ENCODE measurements around the gene TMEM259. TPM values are rescaled to one million over a fixed set of nuclear protein-coding genes. Genes with fewer than 3 reads are reported as not detected.

Gene TMEM259
- total and polyA plus RNA-seq, 2 donors (not counting 1 experiment from before 2014, with no cell fraction given): 373 to 607 TPM

GRCh38 chr19:1063909-1064660 is 43.2 kb upstream of the TMEM259 start:
- H3K4me2 ChIP-seq (replicated peaks; ENCODE audit: low read depth, low read length, poor library complexity, severe bottlenecking): peak overlapping the region; percentile 91

More at GRCh38 chr19:1063909-1064660, 43.2 kb upstream of the TMEM259 start:
- H2AFZ ChIP-seq (ENCODE audit: insufficient read depth, low read depth, low read length, poor library complexity, severe bottlenecking): peak overlapping the region; percentile 42
- DNase-seq: no peak
- Mint-ChIP-seq H3K27ac (peak overlapping the region; percentile 32), H3K27me3 (no peaks in the 10 kb centered on the region), H3K4me3 (peak overlapping the region; percentile 32), H3K9me3 (ENCODE audit: insufficient read depth) (no peaks in the 10 kb centered on the region), H3K4me1 (peaks cover 29% of the 10 kb centered on the region)
- ChIA-PET POLR2A (interaction anchor here (0.5 to 6.3 kb wide), 14 partner anchors 12 to 205 kb away, joined by 3 to 97 read pairs (median 3); partner anchors contain the start of genes ABCA7, CIRBP, CNN2 and GPX4), CTCF (interaction anchor here (0.6 to 5.2 kb wide), 24 partner anchors 10 to 201 kb away, joined by 3 to 56 read pairs (median 6); partner anchors contain the start of genes ABCA7, POLR2E and RNU6-2)
- H3K27ac ChIP-seq (ENCODE audit: low read length in 2 of 2): no peak overlapping the region
- TF ChIP-seq EZH2 (IDR thresholded peaks at IDR 0.05; ENCODE audit: borderline replicate concordance, insufficient read depth, low read depth, low read length, poor library complexity, severe bottlenecking) (no peak), CTCF (IDR thresholded peaks at IDR 0.05) (no peak)
- peaks cover 0 to 36% (median 0%) of the 10 kb centered on the region in 3 donors for H3K9me3 ChIP-seq (ENCODE audit: control extremely low read depth in 1 of 3, control insufficient read depth in 2 of 3, insufficient read depth in 1 of 3, low read length in 2 of 3)
- H3K36me3 ChIP-seq (replicated peaks in 1 of 2; ENCODE audit: control extremely low read depth in 1 of 2, control insufficient read depth in 1 of 2, extremely low read depth in 1 of 2, insufficient read depth in 2 of 2, low read length in 1 of 2): peaks cover 0 to 20% of the 10 kb centered on the region in 2 experiments
- no peaks in the 10 kb centered on the region for H3K27me3 ChIP-seq (replicated peaks in 1 of 4; ENCODE audit: control extremely low read depth in 1 of 4, control insufficient read depth in 3 of 4, insufficient read depth in 4 of 4, low read length in 3 of 4)
- H3K4me1 ChIP-seq (ENCODE audit: control insufficient read depth in 2 of 2, insufficient read depth in 2 of 2, low read length in 2 of 2): peaks cover 30 to 44% of the 10 kb centered on the region in 2 donors
- peaks cover 25% of the 10 kb centered on the region for H3K79me2 ChIP-seq (ENCODE audit: control insufficient read depth, insufficient read depth, low read length)
- no peak overlapping the region for H3K9ac ChIP-seq (ENCODE audit: low read length)
- ATAC-seq (ENCODE audit: low read depth): no peak
- 99% methylated on average over 33 of the region's 37 CpGs for WGBS (ENCODE audit: insufficient coverage)
- intact Hi-C loops (cut with micrococcal nuclease): loop anchor here (10.0 kb wide), 1 partner anchor 139 kb away; the partner anchor contains the start of gene ARID3A
- H4K20me1 ChIP-seq (ENCODE audit: control insufficient read depth, insufficient read depth, low read length, poor library complexity, severe bottlenecking): peaks cover 45% of the 10 kb centered on the region
- no peak overlapping the region for H3K4me3 ChIP-seq (ENCODE audit: control extremely low read depth in 1 of 5, extremely low read depth in 1 of 5, insufficient read depth in 1 of 5, low read depth in 2 of 5, low read length in 4 of 5)
